Suprapubic skin (tissue), 4 donors: ENCODE results near the gene CCBE1. TPM values are rescaled to one million over a fixed set of nuclear protein-coding genes. Genes with fewer than 3 reads are reported as not detected.

Source experiments
- DNase-seq, 2 donors: peaks; one replicate each; pipeline ENCODE4 v3.0.0-alpha.2; 2019; ENCODE audit warnings: low spot score in 2 of 2
- H3K27ac ChIP-seq: fragments of 200-600 bp; sonication (generic); one replicate; pipeline ENCODE4 v1.5.1; 2019
- H3K27me3 ChIP-seq: fragments of 200-600 bp; sonication (generic); one replicate; pipeline ENCODE4 v1.5.1; 2019
- H3K36me3 ChIP-seq: fragments of 200-600 bp; sonication (generic); one replicate; pipeline ENCODE4 v1.5.1; 2019
- H3K4me1 ChIP-seq: fragments of 200-600 bp; sonication (generic); one replicate; pipeline ENCODE4 v1.5.1; 2019
- H3K4me3 ChIP-seq: fragments of 200-600 bp; sonication (generic); one replicate; pipeline ENCODE4 v1.5.1; 2019; ENCODE audit warnings: mild to moderate bottlenecking
- H3K9me3 ChIP-seq: fragments of 200-600 bp; sonication (generic); one replicate; pipeline ENCODE4 v1.5.1; 2019
- EP300 ChIP-seq: sonication (generic); formaldehyde crosslinking; IDR thresholded peaks from one replicate; pipeline ENCODE4 v1.6.1; 2017; ENCODE audit warnings: antibody characterized with exemption
- POLR2A ChIP-seq, 2 donors: fragments of 450-650 bp; IDR thresholded peaks; one replicate each; pipeline ENCODE4 v1.6.1; 2017; ENCODE audit warnings: antibody characterized with exemption in 2 of 2, mild to moderate bottlenecking in 2 of 2, moderate library complexity in 2 of 2
- POLR2AphosphoS5 ChIP-seq, 3 donors: sonication (generic); formaldehyde crosslinking; IDR thresholded peaks; one replicate each; pipeline ENCODE4 v1.6.1; 2017; ENCODE audit warnings: antibody characterized with exemption in 3 of 3
- WGBS: methylation state at CpG from one replicate; pipeline ENCODE4 v1.1.5; 2018; 5-methylcytosine and 5-hydroxymethylcytosine counted together
- total RNA-seq, 4 donors: library from RNA; depleted of rRNA; stranded (reverse); fragments of >200 nt; gene quantifications; one replicate each; pipeline ENCODE4 v1.1.0, GENCODE V29; 2016
- TF ChIP-seq, protein P1 (sequence below), 2 donors: fragments of 200-600 bp in 1 of 2; fragments of 450-650 bp in 1 of 2; sonication (generic) in 1 of 2; IDR thresholded peaks; one replicate each; pipeline ENCODE4 v1.5.1; 2016 to 2019; ENCODE audit warnings: antibody characterized with exemption in 2 of 2, mild to moderate bottlenecking in 1 of 2, moderate library complexity in 1 of 2

The CCBE1 gene
- total RNA-seq, result 1 to 10 TPM in 3 of 4 donors, under 1 TPM in 1; 0.81 to 3.7 (median 1.7) TPM

DNA sequence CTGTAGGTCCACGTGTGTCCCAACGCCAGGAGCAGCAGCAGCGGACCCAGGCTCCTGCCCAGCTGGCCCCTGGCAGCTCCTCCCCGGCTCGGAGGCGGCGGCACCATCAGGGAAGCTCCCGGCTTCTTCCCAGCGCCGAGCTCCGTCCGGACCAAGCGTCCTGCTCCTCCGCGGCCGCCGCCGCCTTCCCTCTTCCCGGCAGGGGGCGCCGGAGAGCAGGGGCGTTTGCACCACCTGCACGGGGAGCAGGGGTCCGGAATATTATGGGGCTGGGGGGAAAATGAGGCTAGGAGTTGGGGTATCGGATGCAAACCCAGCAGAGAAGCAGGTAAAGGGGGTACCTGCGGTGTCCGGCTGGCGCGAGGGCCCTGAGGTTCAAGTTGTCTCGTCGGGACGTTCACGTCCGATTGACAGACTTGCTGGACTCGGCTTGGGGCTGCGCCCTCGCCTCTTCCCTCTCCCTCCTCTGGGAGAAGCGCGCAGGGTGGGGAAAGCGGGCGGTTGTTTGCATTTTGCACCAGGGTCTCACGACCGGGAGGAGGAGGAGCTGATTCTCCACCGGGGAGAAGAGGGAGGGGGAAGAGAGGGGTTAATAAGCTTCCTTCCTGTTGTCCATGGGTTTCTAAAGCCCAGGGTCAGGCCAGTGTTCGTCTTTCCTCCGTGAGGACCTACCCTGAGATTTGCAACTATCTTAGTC is at the start of gene CCBE1:
CCBE1 (minus strand) TSS at position 188 of the 697 bp plus-strand sequence.
- DNase-seq, result peak; percentile 78 to 85
- Histone ChIP-seq H3K4me1 (peaks cover 33% of the 10 kb centered on the region), H3K27me3 (peaks cover 37% of the 10 kb centered on the region), H3K9me3 (no peaks in the 10 kb centered on the region), H3K4me3 (peak within 1 kb of the TSS; percentile 62), H3K27ac (peak within 1 kb of the TSS; percentile 49), H3K36me3 (no peaks in the 10 kb centered on the region)
- 1% methylated on average over 31 of the region's 46 CpGs for WGBS
- no peak for TF ChIP-seq POLR2A (IDR thresholded peaks at IDR 0.05)
- TF ChIP-seq, protein P1, sequence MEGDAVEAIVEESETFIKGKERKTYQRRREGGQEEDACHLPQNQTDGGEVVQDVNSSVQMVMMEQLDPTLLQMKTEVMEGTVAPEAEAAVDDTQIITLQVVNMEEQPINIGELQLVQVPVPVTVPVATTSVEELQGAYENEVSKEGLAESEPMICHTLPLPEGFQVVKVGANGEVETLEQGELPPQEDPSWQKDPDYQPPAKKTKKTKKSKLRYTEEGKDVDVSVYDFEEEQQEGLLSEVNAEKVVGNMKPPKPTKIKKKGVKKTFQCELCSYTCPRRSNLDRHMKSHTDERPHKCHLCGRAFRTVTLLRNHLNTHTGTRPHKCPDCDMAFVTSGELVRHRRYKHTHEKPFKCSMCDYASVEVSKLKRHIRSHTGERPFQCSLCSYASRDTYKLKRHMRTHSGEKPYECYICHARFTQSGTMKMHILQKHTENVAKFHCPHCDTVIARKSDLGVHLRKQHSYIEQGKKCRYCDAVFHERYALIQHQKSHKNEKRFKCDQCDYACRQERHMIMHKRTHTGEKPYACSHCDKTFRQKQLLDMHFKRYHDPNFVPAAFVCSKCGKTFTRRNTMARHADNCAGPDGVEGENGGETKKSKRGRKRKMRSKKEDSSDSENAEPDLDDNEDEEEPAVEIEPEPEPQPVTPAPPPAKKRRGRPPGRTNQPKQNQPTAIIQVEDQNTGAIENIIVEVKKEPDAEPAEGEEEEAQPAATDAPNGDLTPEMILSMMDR (IDR thresholded peaks at IDR 0.05), result peak; percentile 26 to 95

DNA sequence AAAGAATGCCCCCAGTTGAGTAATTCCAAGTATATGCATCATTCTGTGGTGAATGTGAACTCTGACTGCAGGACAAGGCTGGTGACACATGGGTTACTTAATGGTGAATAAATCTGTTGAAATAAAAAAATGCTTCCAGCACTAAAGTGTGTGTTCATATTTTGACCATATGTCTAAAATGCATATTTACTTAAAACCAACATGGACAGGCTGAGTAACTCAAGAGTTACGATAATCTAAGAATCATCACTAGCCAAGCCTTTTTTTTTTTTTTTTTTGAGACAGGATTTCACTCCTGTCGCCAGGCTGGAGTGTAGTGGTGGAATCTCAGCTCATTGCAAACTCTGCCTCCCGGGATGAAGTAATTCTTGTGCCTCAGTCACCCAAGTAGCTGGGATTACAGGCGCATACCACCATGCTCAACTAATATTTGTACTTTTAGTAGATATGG is 47.1 kb upstream of the CCBE1 start:
- Histone ChIP-seq H3K9me3 (no peaks in the 10 kb centered on the region), H3K4me3 (no peak overlapping the region), H3K36me3 (no peaks in the 10 kb centered on the region), H3K4me1 (no peaks in the 10 kb centered on the region), H3K27ac (no peak overlapping the region), H3K27me3 (no peaks in the 10 kb centered on the region)
- no peak for TF ChIP-seq EP300
- TF ChIP-seq, protein P1 (IDR thresholded peaks at IDR 0.05), result no peak
- no peak for TF ChIP-seq POLR2AphosphoS5 (IDR thresholded peaks at IDR 0.05)
- TF ChIP-seq POLR2A (IDR thresholded peaks at IDR 0.05), result no peak
- DNase-seq, result no peak
- WGBS, result 68% methylated on average over 4 of the region's 4 CpGs

DNA sequence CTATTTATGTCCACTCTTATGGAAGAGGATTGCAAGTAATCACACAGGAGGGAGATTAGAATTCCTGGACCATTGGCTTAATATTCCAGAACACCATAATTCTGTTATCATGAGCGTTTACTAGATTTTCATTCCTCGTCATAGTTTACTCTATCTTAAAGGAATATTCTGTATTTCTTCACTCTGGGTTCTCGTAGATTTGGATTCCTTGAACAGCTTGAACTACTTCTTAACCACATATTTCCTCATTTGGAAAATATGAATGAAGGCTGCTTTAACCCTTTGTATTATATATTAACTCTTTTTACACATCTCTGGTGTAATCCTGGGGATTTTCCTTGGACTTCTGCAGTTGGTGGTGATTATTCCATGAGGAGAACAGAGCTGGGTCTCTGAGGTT is 46.3 kb upstream of the CCBE1 start:
- no peaks in the 10 kb centered on the region for H3K9me3 ChIP-seq
- H3K4me1 ChIP-seq, result no peaks in the 10 kb centered on the region
- WGBS, result 77% methylated on average over 3 of the region's 3 CpGs
- H3K36me3 ChIP-seq, result no peaks in the 10 kb centered on the region
- DNase-seq, result no peak
- no peak overlapping the region for H3K27ac ChIP-seq
- no peaks in the 10 kb centered on the region for H3K27me3 ChIP-seq
- H3K4me3 ChIP-seq, result no peak overlapping the region
- TF ChIP-seq POLR2AphosphoS5 (IDR thresholded peaks at IDR 0.05) (no peak), POLR2A (IDR thresholded peaks at IDR 0.05) (no peak)

DNA sequence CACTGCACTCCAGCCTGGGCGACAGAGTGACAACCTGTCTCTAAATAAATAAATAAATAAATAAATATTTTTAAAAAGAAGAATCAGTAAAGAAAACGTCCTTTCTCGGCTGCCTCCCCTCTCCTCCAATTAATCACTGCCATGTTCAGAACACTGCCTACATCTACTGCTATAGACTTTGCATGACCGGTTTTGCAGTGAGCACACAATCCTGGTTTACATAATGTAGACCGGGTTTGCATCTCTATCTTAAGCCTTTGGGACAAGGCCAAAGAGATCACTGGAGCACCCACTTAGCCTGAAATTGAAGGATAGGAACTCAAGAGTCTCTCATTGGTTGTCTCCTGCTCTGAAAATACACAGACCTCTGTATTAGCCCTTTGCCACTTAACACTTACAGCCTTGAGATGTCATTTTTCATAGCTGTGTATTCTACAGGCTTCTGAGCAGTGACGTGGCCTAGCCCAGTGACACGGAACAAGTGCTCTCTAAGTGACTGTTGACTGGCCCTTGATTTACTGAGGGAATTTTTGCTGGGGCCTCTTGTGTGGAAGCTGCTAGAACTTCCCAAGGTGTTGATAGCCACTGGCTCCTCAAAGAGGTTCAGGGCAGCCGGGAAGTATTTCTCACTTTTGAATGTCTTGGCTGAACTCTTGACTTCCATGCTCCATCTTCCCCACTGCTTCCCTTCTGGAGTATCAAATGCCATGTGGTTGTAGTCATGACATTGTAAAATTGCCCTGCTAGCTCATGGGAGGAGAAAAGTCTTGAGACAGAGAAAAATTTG is 45.3 kb upstream of the CCBE1 start:
- Histone ChIP-seq H3K4me3 (no peak overlapping the region), H3K36me3 (no peaks in the 10 kb centered on the region), H3K27ac (no peak overlapping the region), H3K4me1 (no peaks in the 10 kb centered on the region), H3K27me3 (no peaks in the 10 kb centered on the region), H3K9me3 (no peaks in the 10 kb centered on the region)
- TF ChIP-seq, protein P1 (IDR thresholded peaks at IDR 0.05), result no peak
- TF ChIP-seq EP300 (no peak), POLR2A (IDR thresholded peaks at IDR 0.05) (no peak), POLR2AphosphoS5 (IDR thresholded peaks at IDR 0.05) (no peak)
- WGBS, result 79% methylated on average over 8 of the region's 8 CpGs
- no peak for DNase-seq

DNA sequence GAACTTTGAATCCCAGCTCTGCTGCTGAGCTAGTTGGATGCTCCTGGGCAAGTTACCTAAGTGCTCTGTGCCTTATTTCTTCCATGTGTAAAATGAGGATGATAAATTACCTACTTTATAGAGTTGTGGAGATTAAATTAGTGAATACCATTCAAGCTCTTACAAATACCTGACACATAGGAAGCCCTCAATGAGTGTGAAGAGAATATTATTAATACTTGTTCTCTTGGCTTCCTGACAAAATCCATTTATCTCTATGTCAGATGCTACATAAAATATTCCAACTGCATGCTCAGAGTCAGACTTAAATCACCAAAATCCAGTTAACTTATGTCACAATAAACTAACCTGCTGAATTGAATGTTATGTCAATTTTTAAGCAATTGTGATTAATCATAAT is 42.9 kb upstream of the CCBE1 start:
- H3K9me3 ChIP-seq, result no peaks in the 10 kb centered on the region
- H3K4me1 ChIP-seq, result no peaks in the 10 kb centered on the region
- TF ChIP-seq POLR2AphosphoS5 (IDR thresholded peaks at IDR 0.05) (no peak), EP300 (no peak), POLR2A (IDR thresholded peaks at IDR 0.05) (no peak)
- TF ChIP-seq, protein P1 (IDR thresholded peaks at IDR 0.05), result no peak
- no peak overlapping the region for H3K27ac ChIP-seq
- H3K4me3 ChIP-seq, result no peak overlapping the region
- H3K27me3 ChIP-seq, result no peaks in the 10 kb centered on the region
- H3K36me3 ChIP-seq, result no peaks in the 10 kb centered on the region
- no peak for DNase-seq
